CD14-positive monocyte (primary cell): ENCODE results near the gene GOLGA5. TPM values are rescaled to one million over a fixed set of nuclear protein-coding genes. Genes with fewer than 3 reads are reported as not detected.
A peak's percentile ranks its signal among the peaks of the same experiment; 100 is the strongest.

ENCODE experiments used
- DNase-seq, 3 donors: peaks; one replicate each; pipeline ENCODE4 v3.0.0-alpha.2; 2011 to 2022
- H2AFZ ChIP-seq: 2 replicates; pipeline ENCODE4 v1.6.0; 2012; ENCODE audit warnings: mild to moderate bottlenecking, low read depth, low read length, inconsistent platforms; ENCODE audit not compliant: insufficient read depth, poor library complexity, severe bottlenecking
- H3K27ac ChIP-seq, 2 donors: 1 replicate in 1 of 2; 2 replicates in 1 of 2; pipeline ENCODE4 v1.5.1; 2012 to 2013; ENCODE audit warnings: low read length in 2 of 2, control low read depth in 1 of 2, inconsistent platforms in 1 of 2, low read depth in 1 of 2, mild to moderate bottlenecking in 1 of 2
- H3K27me3 ChIP-seq, 2 donors: one replicate each; pipeline versions ENCODE4 v1.6.0 to v1.6.1; 2011 to 2013; ENCODE audit warnings: low read length in 2 of 2; ENCODE audit not compliant: control insufficient read depth in 2 of 2, insufficient read depth in 2 of 2
- H3K36me3 ChIP-seq, 2 donors: replicated peaks in 1 of 2; 1 replicate in 1 of 2; 2 replicates in 1 of 2; pipeline versions ENCODE4 v1.5.1 to v1.6.1; 2012 to 2013; ENCODE audit warnings: low read length in 2 of 2, control low read depth in 1 of 2, inconsistent platforms in 1 of 2, mild to moderate bottlenecking in 1 of 2; ENCODE audit not compliant: insufficient read depth in 2 of 2, control insufficient read depth in 1 of 2
- H3K4me1 ChIP-seq, 2 donors: 1 replicate in 1 of 2; 2 replicates in 1 of 2; pipeline versions ENCODE4 v1.5.1 to v1.6.1; 2012 to 2013; ENCODE audit warnings: low read length in 2 of 2, control low read depth in 1 of 2, inconsistent platforms in 1 of 2, mild to moderate bottlenecking in 1 of 2, moderate library complexity in 1 of 2; ENCODE audit not compliant: insufficient read depth in 2 of 2, control insufficient read depth in 1 of 2
- H3K4me2 ChIP-seq: replicated peaks from 2 replicates; pipeline ENCODE3; 2012; ENCODE audit warnings: low read length, moderate library complexity, mild to moderate bottlenecking; ENCODE audit not compliant: poor library complexity, severe bottlenecking; ENCODE audit errors: extremely low read depth
- H3K4me3 ChIP-seq, 3 experiments: fragments of 200-600 bp in 1 of 3; sonication (generic) in 1 of 3; replicated peaks in 1 of 3; 1 replicate in 2 of 3; 2 replicates in 1 of 3; pipeline ENCODE4 v1.5.1; 2011 to 2013; ENCODE audit warnings: low read length in 3 of 3, mild to moderate bottlenecking in 3 of 3, control low read depth in 2 of 3, low read depth in 2 of 3, inconsistent platforms in 1 of 3, moderate library complexity in 1 of 3
- H3K79me2 ChIP-seq: 2 replicates; pipeline ENCODE4 v1.6.0; 2012; ENCODE audit warnings: mild to moderate bottlenecking, control low read depth, inconsistent platforms, low read length, moderate library complexity; ENCODE audit not compliant: insufficient read depth
- H3K9ac ChIP-seq: 2 replicates; pipeline ENCODE4 v1.6.0; 2017; ENCODE audit warnings: low read length, mild to moderate bottlenecking; ENCODE audit not compliant: insufficient read depth, poor library complexity, severe bottlenecking
- H3K9me3 ChIP-seq, 2 donors: replicated peaks in 1 of 2; 1 replicate in 1 of 2; 2 replicates in 1 of 2; pipeline versions ENCODE4 v1.5.1 to v1.6.1; 2012 to 2013; ENCODE audit warnings: low read length in 2 of 2, control low read depth in 1 of 2; ENCODE audit not compliant: control insufficient read depth in 1 of 2, insufficient read depth in 1 of 2
- H4K20me1 ChIP-seq: 2 replicates; pipeline ENCODE4 v1.6.0; 2012; ENCODE audit warnings: mild to moderate bottlenecking, low read length, control low read depth, moderate library complexity; ENCODE audit not compliant: insufficient read depth
- H3K27ac Mint-ChIP-seq, 7 donors: one replicate each; pipeline ENCODE4 v1.8.0; 2020; ENCODE audit warnings: mild to moderate bottlenecking in 7 of 7, mixed read lengths in 7 of 7, moderate library complexity in 6 of 7, inconsistent platforms in 2 of 7
- H3K27me3 Mint-ChIP-seq, 3 donors: one replicate each; pipeline ENCODE4 v1.8.0; 2021 to 2022; ENCODE audit warnings: low read depth in 3 of 3, mild to moderate bottlenecking in 3 of 3, mixed read lengths in 3 of 3, moderate library complexity in 3 of 3, inconsistent platforms in 1 of 3
- H3K36me3 Mint-ChIP-seq, 2 donors: one replicate each; pipeline ENCODE4 v1.8.0; 2020; ENCODE audit warnings: mixed read lengths in 2 of 2, inconsistent platforms in 1 of 2, mild to moderate bottlenecking in 1 of 2
- H3K4me1 Mint-ChIP-seq: one replicate; pipeline ENCODE4 v1.8.0; 2020; ENCODE audit warnings: mild to moderate bottlenecking, mixed read lengths
- H3K4me3 Mint-ChIP-seq, 2 donors: one replicate each; pipeline ENCODE4 v1.8.0; 2020; ENCODE audit warnings: mild to moderate bottlenecking in 2 of 2, mixed read lengths in 2 of 2, moderate library complexity in 1 of 2
- H3K9me3 Mint-ChIP-seq, 7 donors: one replicate each; pipeline ENCODE4 v1.8.0; 2020 to 2022; ENCODE audit warnings: mixed read lengths in 7 of 7, mild to moderate bottlenecking in 6 of 7, moderate library complexity in 6 of 7, inconsistent platforms in 2 of 7
- WGBS: methylation state at CpG from one replicate; pipeline ENCODE4 v1.1.5; 2013; ENCODE audit warnings: missing lambda C conversion rate; ENCODE audit not compliant: insufficient coverage; 5-methylcytosine and 5-hydroxymethylcytosine counted together
- intact Hi-C, 2 donors: fragments of 100-400 bp; cut with micrococcal nuclease; formaldehyde crosslinking; loops; one replicate each; pipeline versions ENCODE4 v1.15.0 to v1.15.1; 2023
- polyA plus RNA-seq, 3 donors: library from polyadenylated mRNA; depleted of rRNA in 1 of 3; unstranded in 2 of 3; stranded (reverse) in 1 of 3; fragments of 300-500 nt in 2 of 3; fragments of >200 nt in 1 of 3; fragmentation: Illumina TruSeq in 2 of 3; gene quantifications; 1 replicate in 2 of 3; 2 replicates in 1 of 3; pipeline ENCODE4 v1.2.3, GENCODE V29; 2012 to 2021
- TF ChIP-seq, protein P1 (sequence below): fragments of 200-600 bp; IDR thresholded peaks from one replicate; pipeline ENCODE4 v1.8.0; 2022; ENCODE audit warnings: antibody characterized with exemption, mild to moderate bottlenecking

The GOLGA5 gene
- polyA plus RNA-seq, 3 donors: 12.4 to 19.0 (median 16.3) TPM

DNA sequence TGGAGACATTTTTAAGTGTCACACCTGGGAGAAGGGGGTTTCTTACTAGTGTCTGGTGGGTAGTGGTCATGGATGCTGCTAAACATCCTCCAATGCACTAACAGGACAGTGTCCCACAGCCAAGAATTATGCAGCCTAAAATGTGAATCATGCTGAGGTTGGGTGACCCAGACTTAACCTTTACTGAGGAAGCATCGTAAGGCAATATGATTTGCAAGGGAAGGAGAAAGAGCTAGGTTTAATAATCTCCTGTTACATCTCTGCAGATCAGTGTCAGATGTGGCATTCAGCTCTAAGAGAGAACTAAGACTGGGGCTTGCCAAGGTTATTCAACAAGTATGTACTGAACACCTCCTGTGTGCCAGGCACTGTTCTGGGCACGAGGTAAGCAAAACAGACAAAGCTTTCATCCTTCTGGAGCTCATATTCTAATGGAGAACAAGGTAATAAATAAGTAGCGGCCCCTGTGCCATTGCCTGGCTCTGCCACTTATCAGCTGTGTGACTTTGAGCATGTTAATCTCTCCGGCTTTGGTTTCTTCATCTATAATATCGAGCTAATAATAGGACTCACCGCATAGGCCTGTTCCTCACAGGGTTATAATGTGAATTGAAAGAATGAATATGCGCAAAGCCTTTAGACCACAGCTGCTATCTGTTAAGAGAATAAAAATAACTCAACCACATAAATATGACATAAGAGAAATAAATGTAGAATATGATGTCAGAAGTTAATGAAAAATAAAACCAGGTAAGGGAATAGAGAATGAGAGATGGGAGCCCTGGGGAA is 13.5 kb upstream of the GOLGA5 start:
- H3K36me3 Mint-ChIP-seq: no peaks in the 10 kb centered on the region
- Histone ChIP-seq H3K4me2 (no peak overlapping the region), H3K9me3 (no peaks in the 10 kb centered on the region), H3K79me2 (no peaks in the 10 kb centered on the region), H3K36me3 (no peaks in the 10 kb centered on the region), H4K20me1 (no peaks in the 10 kb centered on the region), H3K27ac (peak overlapping the region in 1 of 2 donors; percentile 54), H3K9ac (no peak overlapping the region), H3K4me1 (peaks cover 13 to 34% of the 10 kb centered on the region in 2 donors), H3K27me3 (no peaks in the 10 kb centered on the region), H3K4me3 (no peak overlapping the region), H2AFZ (no peak overlapping the region)
- WGBS: 94% methylated on average over 2 of the region's 7 CpGs
- TF ChIP-seq, protein P1, sequence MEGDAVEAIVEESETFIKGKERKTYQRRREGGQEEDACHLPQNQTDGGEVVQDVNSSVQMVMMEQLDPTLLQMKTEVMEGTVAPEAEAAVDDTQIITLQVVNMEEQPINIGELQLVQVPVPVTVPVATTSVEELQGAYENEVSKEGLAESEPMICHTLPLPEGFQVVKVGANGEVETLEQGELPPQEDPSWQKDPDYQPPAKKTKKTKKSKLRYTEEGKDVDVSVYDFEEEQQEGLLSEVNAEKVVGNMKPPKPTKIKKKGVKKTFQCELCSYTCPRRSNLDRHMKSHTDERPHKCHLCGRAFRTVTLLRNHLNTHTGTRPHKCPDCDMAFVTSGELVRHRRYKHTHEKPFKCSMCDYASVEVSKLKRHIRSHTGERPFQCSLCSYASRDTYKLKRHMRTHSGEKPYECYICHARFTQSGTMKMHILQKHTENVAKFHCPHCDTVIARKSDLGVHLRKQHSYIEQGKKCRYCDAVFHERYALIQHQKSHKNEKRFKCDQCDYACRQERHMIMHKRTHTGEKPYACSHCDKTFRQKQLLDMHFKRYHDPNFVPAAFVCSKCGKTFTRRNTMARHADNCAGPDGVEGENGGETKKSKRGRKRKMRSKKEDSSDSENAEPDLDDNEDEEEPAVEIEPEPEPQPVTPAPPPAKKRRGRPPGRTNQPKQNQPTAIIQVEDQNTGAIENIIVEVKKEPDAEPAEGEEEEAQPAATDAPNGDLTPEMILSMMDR: no peak
- DNase-seq: peak; percentile 66 to 78 (median 75)
- peaks cover 0 to 3% (median 2%) of the 10 kb centered on the region in 3 donors for H3K27me3 Mint-ChIP-seq
- H3K4me1 Mint-ChIP-seq: peaks cover 34% of the 10 kb centered on the region
- peaks cover 0 to under 1% (median 0%) of the 10 kb centered on the region in 7 donors for H3K9me3 Mint-ChIP-seq
- intact Hi-C loops: loop anchor here in 1 of 2 donors (5.0 kb wide), 1 partner anchor 68 kb away; no protein-coding TSS in a partner anchor
- H3K27ac Mint-ChIP-seq: peak overlapping the region in 6 of 7 donors; percentile 33 to 83 (median 76)
- H3K4me3 Mint-ChIP-seq: peak overlapping the region in 1 of 2 donors; percentile 2

DNA sequence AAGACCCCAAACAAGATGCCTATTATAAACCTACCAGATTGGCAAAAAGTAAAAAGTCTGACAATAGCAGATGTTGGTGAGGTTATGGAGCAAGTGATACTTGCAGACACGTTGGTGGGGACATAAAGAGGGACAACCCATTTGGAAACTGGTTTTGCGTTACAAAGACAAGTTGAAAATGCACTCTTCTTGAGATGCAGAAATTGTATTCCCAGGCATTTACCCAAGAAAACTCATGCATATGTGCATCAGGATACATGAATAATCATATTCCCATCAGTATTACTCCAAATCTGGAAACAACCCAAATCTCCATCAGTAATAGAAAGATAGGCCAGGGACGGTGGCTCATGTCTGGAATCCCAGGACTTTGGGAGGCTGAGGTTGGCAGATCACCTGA is 12.8 kb upstream of the GOLGA5 start:
- Histone ChIP-seq H3K9ac (no peak overlapping the region), H2AFZ (no peak overlapping the region), H3K4me2 (no peak overlapping the region), H3K36me3 (no peaks in the 10 kb centered on the region), H3K27me3 (no peaks in the 10 kb centered on the region), H3K9me3 (no peaks in the 10 kb centered on the region), H3K27ac (no peak overlapping the region), H3K79me2 (no peaks in the 10 kb centered on the region), H4K20me1 (no peaks in the 10 kb centered on the region), H3K4me3 (no peak overlapping the region), H3K4me1 (peaks cover 15 to 40% of the 10 kb centered on the region in 2 donors)
- WGBS: 100% methylated on average over 2 of the region's 3 CpGs
- no peak for DNase-seq
- intact Hi-C loops: loop anchor here in 1 of 2 donors (5.0 kb wide), 1 partner anchor 69 kb away; no protein-coding TSS in a partner anchor
- H3K4me3 Mint-ChIP-seq: no peak overlapping the region
- no peaks in the 10 kb centered on the region for H3K36me3 Mint-ChIP-seq
- peaks cover 0 to 7% (median 0%) of the 10 kb centered on the region in 7 donors for H3K9me3 Mint-ChIP-seq
- H3K27me3 Mint-ChIP-seq: peaks cover 0 to 4% (median 2%) of the 10 kb centered on the region in 3 donors
- TF ChIP-seq, protein P1: no peak
- H3K27ac Mint-ChIP-seq: peak overlapping the region in 1 of 7 donors; percentile 22
- peaks cover 41% of the 10 kb centered on the region for H3K4me1 Mint-ChIP-seq
